ENCODE results near the gene FLYWCH2. TPM values are rescaled to one million over a fixed set of nuclear protein-coding genes. Genes with fewer than 3 reads are reported as not detected.

FLYWCH2 gene
- total RNA-seq, 1 donor from 2014 or later: 25.5 TPM

- DNase-seq (ENCODE audit: low spot score): peak; percentile 47
Measured at GRCh38 chr16:2881783-2882649, 999 bp upstream of the FLYWCH2 start.

- DNase-seq (ENCODE audit: low spot score): peak; percentile 24
Measured at GRCh38 chr16:2883458-2883908, 468 bp downstream of the FLYWCH2 start.

GRCh38 chr16:2884041-2884451 is 1.0 kb downstream of the FLYWCH2 start:
- DNase-seq (ENCODE audit: low spot score): no peak

- no peak for DNase-seq (ENCODE audit: low spot score)
Measured at GRCh38 chr16:2894231-2894630, 11.2 kb downstream of the FLYWCH2 start.

- DNase-seq (ENCODE audit: low spot score): no peak
Measured at GRCh38 chr16:2895813-2896212, 12.8 kb downstream of the FLYWCH2 start.

GRCh38 chr16:2896480-2897010 is 13.5 kb downstream of the FLYWCH2 start:
- DNase-seq (ENCODE audit: low spot score): no peak

- DNase-seq (ENCODE audit: low spot score): no peak
Measured at GRCh38 chr16:2897110-2897509, 14.1 kb downstream of the FLYWCH2 start.

- DNase-seq (ENCODE audit: low spot score): no peak
Measured at GRCh38 chr16:2898831-2899563, 16.0 kb downstream of the FLYWCH2 start.

- DNase-seq (ENCODE audit: low spot score): no peak
Measured at GRCh38 chr16:2899564-2900072, 16.6 kb downstream of the FLYWCH2 start.

GRCh38 chr16:2900526-2901075 is 17.6 kb downstream of the FLYWCH2 start:
- no peak for DNase-seq (ENCODE audit: low spot score)

GRCh38 chr16:2902337-2903130 is 19.5 kb downstream of the FLYWCH2 start:
- DNase-seq (ENCODE audit: low spot score): no peak

- DNase-seq (ENCODE audit: low spot score): peak; percentile 91
Measured at GRCh38 chr16:2904100-2904921, 21.3 kb downstream of the FLYWCH2 start.

- no peak for DNase-seq (ENCODE audit: low spot score)
Measured at GRCh38 chr16:2904922-2905240, 21.9 kb downstream of the FLYWCH2 start.

- DNase-seq (ENCODE audit: low spot score): peak; percentile 98
Measured at GRCh38 chr16:2905241-2905987, 22.4 kb downstream of the FLYWCH2 start.

GRCh38 chr16:2905988-2906387 is 23.0 kb downstream of the FLYWCH2 start:
- DNase-seq (ENCODE audit: low spot score): no peak

GRCh38 chr16:2907084-2907753 is 24.2 kb downstream of the FLYWCH2 start:
- peak; percentile 57 for DNase-seq (ENCODE audit: low spot score)

GRCh38 chr16:2910441-2910969 is 27.5 kb downstream of the FLYWCH2 start:
- no peak for DNase-seq (ENCODE audit: low spot score)

- peak; percentile 99 for DNase-seq (ENCODE audit: low spot score)
Measured at GRCh38 chr16:2911638-2912329, 28.8 kb downstream of the FLYWCH2 start, which contains the start of gene FLYWCH1. TSS of gene FLYWCH1 (plus strand) at chr16:2911931. CDS start at chr16:2929686, 17,755 bp downstream.

Data from umbilical cord (tissue), 2 donors.